ENCODE data around the gene GPR152.

Gene GPR152

DNA sequence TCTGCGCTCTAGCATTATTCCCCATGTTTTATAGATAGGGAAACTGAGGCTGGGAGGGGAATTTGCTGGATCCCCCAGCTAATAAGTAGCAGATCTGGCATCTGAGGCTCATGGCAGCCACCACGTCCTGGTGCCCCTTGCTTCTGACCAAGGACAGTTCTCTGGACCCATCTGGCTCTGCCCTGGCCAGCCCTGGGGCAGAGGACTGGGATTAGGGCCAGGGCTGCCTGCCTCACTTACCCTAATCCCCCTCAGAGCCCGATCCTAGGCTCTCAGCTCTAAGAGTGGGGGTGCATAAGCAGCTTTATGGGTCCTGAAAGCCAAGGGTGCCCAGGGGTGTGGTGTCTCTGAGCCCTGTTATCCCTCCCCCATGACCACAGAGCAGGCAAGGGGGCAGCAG is 2.5 kb upstream of the GPR152 start, which contains the start of gene CABP4:
TSS of gene CABP4 (plus strand) at position 301 of the 400 bp plus-strand sequence. CDS start at position 371, 70 bp downstream.
- no peak within 1 kb of the TSS for H3K27ac ChIP-seq (ENCODE audit: low read length)
- no peaks in the 10 kb centered on the region for H3K27me3 ChIP-seq (ENCODE audit: control insufficient read depth, insufficient read depth, low read length)
- H3K4me1 ChIP-seq (ENCODE audit: control insufficient read depth, low read depth, low read length), result no peaks in the 10 kb centered on the region
- no peaks in the 10 kb centered on the region for H3K9me3 ChIP-seq (ENCODE audit: control insufficient read depth, low read depth, low read length)
- H3K36me3 ChIP-seq (ENCODE audit: control insufficient read depth, low read depth, low read length), result no peaks in the 10 kb centered on the region
- no peak within 1 kb of the TSS for H3K9ac ChIP-seq (ENCODE audit: low read length)
- H3K4me3 ChIP-seq (ENCODE audit: low read length), result no peak within 1 kb of the TSS

DNA sequence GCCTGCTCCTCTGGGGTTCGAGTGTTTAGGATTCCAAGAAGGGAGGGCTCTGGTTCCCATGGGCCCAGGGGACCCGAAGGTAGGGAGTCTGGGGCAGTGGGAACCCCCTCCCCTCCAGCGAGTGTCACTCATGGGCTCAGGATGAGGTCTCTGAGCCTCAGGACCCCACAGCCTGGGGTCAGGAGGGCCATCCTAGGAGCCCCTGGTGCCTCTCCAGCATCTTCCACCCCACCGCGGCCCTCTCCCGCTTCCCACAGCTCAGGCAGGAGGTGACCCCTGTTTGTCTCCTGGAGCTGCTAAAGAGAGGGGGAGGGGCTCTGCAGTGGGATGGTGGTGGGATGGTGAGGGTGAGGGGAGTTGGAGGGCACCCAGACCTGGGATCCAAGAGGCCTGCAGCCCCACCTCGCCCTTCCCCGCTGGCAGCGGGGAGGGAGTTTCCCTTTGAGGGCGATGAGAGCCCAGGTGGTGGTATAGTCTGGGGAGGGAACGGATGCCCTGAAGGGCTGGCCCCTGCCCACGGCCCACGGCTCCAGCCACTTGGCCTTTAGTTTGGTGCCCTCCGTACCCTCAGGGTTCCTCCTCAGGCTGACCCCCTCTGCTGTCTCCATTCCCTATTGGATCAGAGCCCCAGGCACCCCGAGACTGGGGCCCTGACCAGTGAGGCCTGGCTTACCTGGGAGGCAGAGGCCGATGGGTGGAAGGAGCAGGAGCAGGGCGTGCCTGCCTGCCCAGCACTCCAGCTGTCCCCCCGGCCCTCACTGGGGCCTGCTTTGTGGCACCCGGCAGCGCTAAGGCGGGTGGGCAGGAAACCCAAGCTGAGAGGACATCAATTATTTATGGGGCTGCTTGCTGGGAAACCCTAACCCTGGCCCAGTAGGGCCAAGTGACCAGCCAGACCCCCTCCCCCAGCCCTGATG is 1.5 kb upstream of the GPR152 start:
- Histone ChIP-seq H3K4me1 (ENCODE audit: control insufficient read depth, low read depth, low read length) (no peaks in the 10 kb centered on the region), H3K9me3 (ENCODE audit: control insufficient read depth, low read depth, low read length) (no peaks in the 10 kb centered on the region), H3K36me3 (ENCODE audit: control insufficient read depth, low read depth, low read length) (no peaks in the 10 kb centered on the region), H3K27me3 (ENCODE audit: control insufficient read depth, insufficient read depth, low read length) (no peaks in the 10 kb centered on the region), H3K4me3 (ENCODE audit: low read length) (no peak overlapping the region), H3K9ac (ENCODE audit: low read length) (no peak overlapping the region), H3K27ac (ENCODE audit: low read length) (no peak overlapping the region)

DNA sequence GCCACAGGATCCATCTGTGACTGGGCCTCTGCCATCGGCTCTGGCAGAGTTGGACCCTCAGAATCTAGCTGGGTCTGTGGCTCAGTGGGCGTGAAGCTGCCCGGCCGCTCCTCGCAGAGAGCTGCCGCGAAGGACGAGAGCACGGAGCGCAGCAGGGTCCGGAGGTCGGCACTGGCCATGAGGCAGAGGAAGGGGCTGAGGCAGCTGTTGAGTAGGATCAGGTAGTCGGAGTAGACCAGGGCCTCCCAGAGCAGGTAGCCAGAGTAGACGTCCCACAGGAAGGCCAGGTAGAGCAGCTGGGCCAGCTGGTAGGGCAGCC is 912 bp downstream of the GPR152 start:
- Histone ChIP-seq H3K36me3 (ENCODE audit: control insufficient read depth, low read depth, low read length) (no peaks in the 10 kb centered on the region), H3K9me3 (ENCODE audit: control insufficient read depth, low read depth, low read length) (no peaks in the 10 kb centered on the region), H3K9ac (ENCODE audit: low read length) (no peak overlapping the region), H3K27me3 (ENCODE audit: control insufficient read depth, insufficient read depth, low read length) (no peaks in the 10 kb centered on the region), H3K4me3 (ENCODE audit: low read length) (no peak overlapping the region), H3K27ac (ENCODE audit: low read length) (no peak overlapping the region), H3K4me1 (ENCODE audit: control insufficient read depth, low read depth, low read length) (no peaks in the 10 kb centered on the region)

DNA sequence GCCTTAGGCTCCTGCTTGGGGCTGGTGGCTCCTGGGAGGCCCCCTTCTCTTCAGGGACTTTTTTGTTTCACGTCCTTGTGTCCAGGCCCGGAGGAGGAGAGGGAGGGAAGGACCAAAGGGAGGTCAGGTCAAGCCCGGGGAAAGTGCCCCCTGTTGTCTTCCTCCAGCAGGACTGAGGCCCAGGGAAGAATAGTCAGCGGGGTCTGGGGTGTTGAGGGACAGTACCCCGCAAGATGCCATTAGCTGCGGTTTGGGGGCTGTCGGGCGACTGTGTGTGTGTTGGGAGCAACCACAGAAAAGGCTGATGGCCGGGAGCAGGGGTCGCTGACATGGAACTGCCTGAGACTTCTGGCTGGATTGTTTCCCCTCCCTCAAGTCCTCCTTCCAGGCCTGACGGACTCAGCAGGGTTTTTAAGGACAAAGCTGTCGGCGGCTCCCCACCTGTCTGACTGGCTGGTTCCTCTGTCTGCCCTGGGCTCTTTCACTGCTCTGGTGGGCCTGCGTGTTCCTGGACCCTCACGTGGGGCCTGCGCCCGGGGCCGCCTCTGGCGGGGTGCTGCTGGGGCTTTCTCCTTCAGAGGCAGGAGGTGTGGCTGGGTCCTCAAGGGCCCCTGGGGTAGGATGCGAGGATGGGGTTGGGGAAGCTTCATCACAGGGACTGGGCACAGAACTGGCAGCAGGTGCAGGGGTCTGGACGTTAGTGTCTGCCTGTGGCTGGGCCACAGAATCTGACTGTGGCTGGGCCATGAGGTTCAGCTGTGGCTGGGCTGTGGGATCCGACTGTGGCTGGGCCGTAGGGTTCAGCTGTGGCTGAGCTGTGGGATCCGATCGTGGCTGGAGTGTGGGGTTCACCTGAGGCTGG is 1.5 kb downstream of the GPR152 start:
- Histone ChIP-seq H3K27me3 (ENCODE audit: control insufficient read depth, insufficient read depth, low read length) (no peaks in the 10 kb centered on the region), H3K36me3 (ENCODE audit: control insufficient read depth, low read depth, low read length) (no peaks in the 10 kb centered on the region), H3K9me3 (ENCODE audit: control insufficient read depth, low read depth, low read length) (no peaks in the 10 kb centered on the region), H3K27ac (ENCODE audit: low read length) (no peak overlapping the region), H3K4me3 (ENCODE audit: low read length) (no peak overlapping the region), H3K9ac (ENCODE audit: low read length) (no peak overlapping the region), H3K4me1 (ENCODE audit: control insufficient read depth, low read depth, low read length) (no peaks in the 10 kb centered on the region)

DNA sequence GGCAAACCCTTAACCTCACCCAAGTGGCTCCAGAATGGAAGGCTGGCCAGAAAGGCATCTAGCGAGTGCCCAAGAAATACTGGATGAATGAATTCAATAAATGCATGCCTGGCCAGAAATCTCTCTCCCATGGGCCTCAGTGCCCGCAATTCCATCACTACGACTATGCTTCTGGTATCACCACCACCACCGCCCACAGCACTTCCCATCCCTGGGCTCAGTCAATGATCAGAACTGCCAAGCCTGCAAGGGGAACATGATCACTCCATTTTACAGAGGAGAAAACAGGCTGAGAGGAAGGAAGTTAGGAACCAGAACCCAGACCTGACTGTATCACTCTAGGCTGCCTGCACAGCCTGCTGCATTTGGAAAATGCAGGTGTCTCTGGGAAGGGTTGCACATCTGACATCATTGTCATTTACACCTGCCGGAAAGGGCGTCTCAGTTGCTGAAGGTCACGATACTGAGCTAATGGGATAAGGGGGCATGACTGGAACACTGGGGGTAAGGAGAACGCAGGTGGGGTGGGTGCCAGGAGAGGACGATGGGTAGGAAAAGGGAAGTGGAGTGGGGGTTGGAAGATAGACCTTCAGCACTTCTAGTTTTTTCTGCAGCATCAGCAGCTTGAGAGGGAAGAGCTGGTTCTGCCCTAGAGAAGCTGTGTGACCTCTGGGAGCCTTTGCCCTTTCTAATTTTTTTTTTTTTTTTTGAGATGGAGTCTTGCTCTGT is 3.2 kb downstream of the GPR152 start:
- no peak overlapping the region for H3K4me3 ChIP-seq (ENCODE audit: low read length)
- no peak overlapping the region for H3K9ac ChIP-seq (ENCODE audit: low read length)
- H3K36me3 ChIP-seq (ENCODE audit: control insufficient read depth, low read depth, low read length), result no peaks in the 10 kb centered on the region
- no peaks in the 10 kb centered on the region for H3K9me3 ChIP-seq (ENCODE audit: control insufficient read depth, low read depth, low read length)
- H3K27me3 ChIP-seq (ENCODE audit: control insufficient read depth, insufficient read depth, low read length), result no peaks in the 10 kb centered on the region
- no peak overlapping the region for H3K27ac ChIP-seq (ENCODE audit: low read length)
- H3K4me1 ChIP-seq (ENCODE audit: control insufficient read depth, low read depth, low read length), result no peaks in the 10 kb centered on the region

DNA sequence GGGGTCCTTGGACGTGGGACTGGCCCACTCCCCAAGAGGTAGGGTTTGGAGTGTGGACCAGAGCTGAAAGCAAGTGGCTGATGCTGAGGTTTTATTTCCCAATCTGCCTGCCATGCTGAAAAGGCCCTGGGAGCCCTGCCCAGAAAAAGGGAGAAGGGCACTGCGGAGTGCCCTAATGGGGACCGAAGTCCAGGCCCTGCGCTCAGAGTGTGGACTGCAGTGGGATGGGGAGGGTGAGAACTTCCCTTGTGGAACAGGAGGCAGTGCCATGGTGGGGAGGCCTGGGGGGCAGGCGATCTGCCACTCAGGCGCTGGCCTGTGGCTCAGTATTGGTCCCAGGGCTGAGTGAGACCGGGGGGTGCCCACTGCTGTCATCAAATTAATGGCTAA is 4.3 kb downstream of the GPR152 start:
- no peaks in the 10 kb centered on the region for H3K36me3 ChIP-seq (ENCODE audit: control insufficient read depth, low read depth, low read length)
- no peaks in the 10 kb centered on the region for H3K27me3 ChIP-seq (ENCODE audit: control insufficient read depth, insufficient read depth, low read length)
- H3K4me1 ChIP-seq (ENCODE audit: control insufficient read depth, low read depth, low read length), result no peaks in the 10 kb centered on the region
- no peaks in the 10 kb centered on the region for H3K9me3 ChIP-seq (ENCODE audit: control insufficient read depth, low read depth, low read length)
- H3K4me3 ChIP-seq (ENCODE audit: low read length), result no peak overlapping the region
- H3K9ac ChIP-seq (ENCODE audit: low read length), result no peak overlapping the region
- H3K27ac ChIP-seq (ENCODE audit: low read length), result no peak overlapping the region

DNA sequence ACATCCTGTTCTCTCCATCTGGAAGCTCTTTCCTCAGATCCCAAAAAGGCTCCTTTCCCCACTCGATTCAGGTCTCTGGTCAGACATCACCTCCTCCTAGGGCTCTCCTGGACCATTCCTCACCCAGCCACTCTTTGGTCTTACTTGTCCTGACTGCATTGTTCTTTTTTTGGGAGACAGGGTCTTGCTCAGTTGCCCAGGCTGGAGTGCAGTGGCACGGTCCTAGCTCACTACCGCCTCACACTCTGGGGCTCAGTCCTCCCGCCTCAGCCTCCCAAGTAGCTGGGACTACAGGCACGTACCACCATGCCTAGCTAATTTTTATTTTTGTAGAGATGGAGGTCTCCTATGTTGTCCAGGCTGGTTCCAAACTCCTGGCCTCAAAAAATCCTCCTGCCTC is 7.0 kb downstream of the GPR152 start:
- Histone ChIP-seq H3K4me3 (ENCODE audit: low read length) (no peak overlapping the region), H3K27me3 (ENCODE audit: control insufficient read depth, insufficient read depth, low read length) (no peaks in the 10 kb centered on the region), H3K27ac (ENCODE audit: low read length) (no peak overlapping the region), H3K36me3 (ENCODE audit: control insufficient read depth, low read depth, low read length) (peaks cover 3% of the 10 kb centered on the region), H3K4me1 (ENCODE audit: control insufficient read depth, low read depth, low read length) (no peaks in the 10 kb centered on the region), H3K9me3 (ENCODE audit: control insufficient read depth, low read depth, low read length) (no peaks in the 10 kb centered on the region), H3K9ac (ENCODE audit: low read length) (no peak overlapping the region)

DNA sequence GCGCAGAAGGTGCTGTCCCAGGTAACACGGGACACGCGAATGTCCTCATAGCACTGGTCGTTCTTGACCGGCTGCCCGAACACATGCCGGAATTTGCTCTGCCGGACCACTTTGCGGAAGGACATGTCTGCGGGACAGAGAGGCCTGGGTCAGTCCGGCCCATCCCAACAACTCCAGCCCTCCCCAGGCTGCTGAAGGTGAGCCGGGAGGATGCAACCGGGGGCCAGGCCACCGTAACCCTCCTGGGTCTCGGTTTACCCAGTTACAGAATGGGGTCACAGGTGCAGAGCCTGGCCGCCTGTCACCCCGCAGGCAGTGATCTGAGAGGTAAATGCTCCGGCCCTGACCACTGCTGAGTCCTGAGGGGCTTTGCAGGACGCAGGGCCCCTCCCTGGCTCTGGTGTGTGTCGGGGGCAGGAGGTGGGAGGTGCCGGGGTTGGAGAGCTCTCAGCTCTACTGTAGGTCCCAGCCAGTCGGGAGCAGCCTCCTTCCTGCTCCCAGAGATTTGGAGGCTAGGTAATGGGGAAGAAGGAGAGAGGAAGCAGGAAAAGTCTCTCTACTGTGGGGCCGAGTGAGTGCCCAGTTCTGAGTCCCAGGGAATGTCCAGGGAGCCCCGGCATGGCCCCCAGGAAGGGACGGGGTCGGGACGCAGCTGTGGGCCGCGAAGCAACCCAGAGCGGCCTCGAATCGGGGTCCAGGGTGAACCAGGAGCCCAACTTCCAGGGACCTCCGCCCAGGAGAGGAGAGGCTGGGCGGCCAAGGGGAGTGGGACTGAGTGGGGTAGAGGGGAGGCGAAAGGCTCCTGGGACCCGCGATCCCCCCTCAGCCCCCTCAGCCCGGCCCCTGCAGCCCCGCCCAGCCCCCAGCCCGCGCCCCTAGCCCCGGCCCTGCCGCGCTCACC is 9.8 kb downstream of the GPR152 start:
- Histone ChIP-seq H3K9me3 (ENCODE audit: control insufficient read depth, low read depth, low read length) (no peaks in the 10 kb centered on the region), H3K4me1 (ENCODE audit: control insufficient read depth, low read depth, low read length) (no peaks in the 10 kb centered on the region), H3K36me3 (ENCODE audit: control insufficient read depth, low read depth, low read length) (peaks cover 8% of the 10 kb centered on the region), H3K4me3 (ENCODE audit: low read length) (peak overlapping the region; percentile 77), H3K27ac (ENCODE audit: low read length) (no peak overlapping the region), H3K9ac (ENCODE audit: low read length) (peak overlapping the region; percentile 56), H3K27me3 (ENCODE audit: control insufficient read depth, insufficient read depth, low read length) (no peaks in the 10 kb centered on the region)

DNA sequence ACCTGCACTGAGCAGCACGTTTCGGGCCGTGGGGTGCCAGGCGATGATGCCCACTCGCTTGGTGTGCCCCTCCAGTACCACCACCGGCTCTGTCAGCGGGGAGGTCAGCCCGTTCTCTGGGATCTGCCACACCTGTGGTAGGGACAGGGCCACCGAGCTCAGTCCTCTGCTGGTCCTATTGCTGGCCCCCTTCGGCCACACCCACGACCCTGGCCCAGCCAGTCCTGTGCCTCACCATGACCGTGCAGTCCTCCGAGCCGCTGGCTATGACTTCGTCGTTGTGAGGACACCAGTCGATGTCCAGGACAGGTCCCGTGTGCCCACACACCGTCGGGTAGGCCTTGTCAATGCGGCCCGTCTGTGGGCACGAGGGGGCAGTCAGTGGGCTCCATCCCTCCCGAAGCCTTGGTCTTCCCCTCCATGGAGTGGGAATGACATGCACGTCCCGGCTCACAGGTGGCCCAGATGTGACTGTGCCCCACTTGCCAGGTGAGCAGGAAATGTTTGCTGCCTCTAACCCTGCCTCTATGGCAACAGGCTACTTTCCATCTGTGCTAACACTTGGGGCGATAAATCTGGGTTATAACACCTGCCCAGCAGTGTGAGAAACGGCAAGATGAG is 10.7 kb downstream of the GPR152 start:
- Histone ChIP-seq H3K9me3 (ENCODE audit: control insufficient read depth, low read depth, low read length) (no peaks in the 10 kb centered on the region), H3K4me1 (ENCODE audit: control insufficient read depth, low read depth, low read length) (no peaks in the 10 kb centered on the region), H3K9ac (ENCODE audit: low read length) (no peak overlapping the region), H3K27me3 (ENCODE audit: control insufficient read depth, insufficient read depth, low read length) (no peaks in the 10 kb centered on the region), H3K4me3 (ENCODE audit: low read length) (no peak overlapping the region), H3K36me3 (ENCODE audit: control insufficient read depth, low read depth, low read length) (peaks cover 11% of the 10 kb centered on the region), H3K27ac (ENCODE audit: low read length) (no peak overlapping the region)

DNA sequence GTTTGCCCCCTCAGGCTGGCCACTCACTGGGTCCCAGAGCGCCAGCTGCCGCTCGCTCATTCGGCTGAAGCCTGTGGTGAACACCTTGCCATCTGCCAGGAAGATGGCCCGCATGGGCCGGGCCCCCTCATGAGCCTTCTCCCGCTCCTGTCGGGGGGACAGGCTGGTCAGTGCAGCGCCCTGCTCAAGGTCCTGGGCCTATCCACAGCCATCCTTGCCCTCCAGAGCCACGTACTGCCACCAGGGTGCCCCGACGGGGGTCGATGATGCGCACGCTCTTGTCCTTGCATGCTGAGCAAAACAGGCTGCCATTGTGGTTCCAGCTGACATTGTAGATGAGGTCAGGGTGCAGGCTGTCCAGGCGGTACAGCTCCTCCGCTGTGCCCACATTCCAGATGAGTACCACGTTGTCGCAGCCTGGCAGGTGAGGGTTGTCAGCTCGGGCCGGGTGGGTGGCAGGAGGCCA is 11.4 kb downstream of the GPR152 start:
- no peak overlapping the region for H3K9ac ChIP-seq (ENCODE audit: low read length)
- no peak overlapping the region for H3K27ac ChIP-seq (ENCODE audit: low read length)
- H3K4me3 ChIP-seq (ENCODE audit: low read length), result no peak overlapping the region
- H3K4me1 ChIP-seq (ENCODE audit: control insufficient read depth, low read depth, low read length), result no peaks in the 10 kb centered on the region
- H3K9me3 ChIP-seq (ENCODE audit: control insufficient read depth, low read depth, low read length), result no peaks in the 10 kb centered on the region
- no peaks in the 10 kb centered on the region for H3K27me3 ChIP-seq (ENCODE audit: control insufficient read depth, insufficient read depth, low read length)
- peaks cover 11% of the 10 kb centered on the region for H3K36me3 ChIP-seq (ENCODE audit: control insufficient read depth, low read depth, low read length)
